Measurements from ENCODE around the gene REX1BD.
A peak's percentile ranks its signal among the peaks of the same experiment; 100 is the strongest.
"Not testable (repeated sequence)": the region's sequence is repeated elsewhere in the genome, so short reads cannot be mapped to it uniquely, and the experiment has no call there.

The REX1BD gene

GRCh38 chr19:18595475-18595874 lies 6.9 kb downstream of the REX1BD start (continued):
- TF ChIP-seq CREB5 (CRISPR knock-in tag; IDR thresholded peaks at IDR 0.05; ENCODE audit: low read depth): no peak
- no peak for TF ChIP-seq GLIS3 (CRISPR knock-in tag; IDR thresholded peaks at IDR 0.05)
- TF ChIP-seq ZFP30 (CRISPR knock-in tag; IDR thresholded peaks at IDR 0.05): no peak
- TF ChIP-seq POU6F1 (CRISPR knock-in tag; IDR thresholded peaks at IDR 0.05; ENCODE audit: borderline replicate concordance, low read depth): no peak
- TF ChIP-seq ZNF8 (CRISPR knock-in tag; IDR thresholded peaks at IDR 0.05): no peak

GRCh38 chr19:18596752-18597157 lies 8.2 kb downstream of the REX1BD start:
- no peak for TF ChIP-seq CSRNP3 (CRISPR knock-in tag; IDR thresholded peaks at IDR 0.05)
- no peak for TF ChIP-seq ISL1 (CRISPR knock-in tag; IDR thresholded peaks at IDR 0.05)
- TF ChIP-seq TCF4 (CRISPR knock-in tag; IDR thresholded peaks at IDR 0.05; ENCODE audit: borderline replicate concordance): no peak
- no peak for TF ChIP-seq ZNF70 (CRISPR knock-in tag; IDR thresholded peaks at IDR 0.05)
- peak; percentile 59 for ATAC-seq

GRCh38 chr19:18597809-18598660 lies 9.4 kb downstream of the REX1BD start:
- TF ChIP-seq BACH2 (CRISPR knock-in tag; IDR thresholded peaks at IDR 0.05; ENCODE audit: borderline replicate concordance) (no peak), ARNTL (CRISPR knock-in tag; IDR thresholded peaks at IDR 0.05; ENCODE audit: borderline replicate concordance, low read depth) (no peak), CREB5 (CRISPR knock-in tag; IDR thresholded peaks at IDR 0.05; ENCODE audit: low read depth) (no peak), ZC3H10 (CRISPR knock-in tag; IDR thresholded peaks at IDR 0.05) (no peak), CSDC2 (CRISPR knock-in tag; IDR thresholded peaks at IDR 0.05) (no peak), ISL1 (CRISPR knock-in tag; IDR thresholded peaks at IDR 0.05) (no peak), GLIS3 (CRISPR knock-in tag; IDR thresholded peaks at IDR 0.05) (no peak), CSRNP3 (CRISPR knock-in tag; IDR thresholded peaks at IDR 0.05) (no peak), SNAI2 (CRISPR knock-in tag; IDR thresholded peaks at IDR 0.05) (no peak)

GRCh38 chr19:18599485-18599884 lies 10.9 kb downstream of the REX1BD start:
- ATAC-seq: no peak
- TF ChIP-seq CSDC2 (CRISPR knock-in tag; IDR thresholded peaks at IDR 0.05) (no peak), PATZ1 (CRISPR knock-in tag; IDR thresholded peaks at IDR 0.05; ENCODE audit: borderline replicate concordance) (no peak), ARNTL (CRISPR knock-in tag; IDR thresholded peaks at IDR 0.05; ENCODE audit: borderline replicate concordance, low read depth) (no peak), CSRNP3 (CRISPR knock-in tag; IDR thresholded peaks at IDR 0.05) (no peak), ZNF8 (CRISPR knock-in tag; IDR thresholded peaks at IDR 0.05) (no peak), BACH2 (CRISPR knock-in tag; IDR thresholded peaks at IDR 0.05; ENCODE audit: borderline replicate concordance) (no peak), RARB (CRISPR knock-in tag; IDR thresholded peaks at IDR 0.05) (no peak)

More at GRCh38 chr19:18597809-18598660, 9.4 kb downstream of the REX1BD start:
- ATAC-seq: no peak

- ATAC-seq: not testable (repeated sequence)
These were observed 12.2 kb downstream of the REX1BD start for GRCh38 chr19:18600692-18601397.
